Inflammatory macrophage treated with lipopolysaccharide for 4 hours (primary cell): ENCODE data around the gene DPP7.
A peak's percentile ranks its signal among the peaks of the same experiment; 100 is the strongest.

ENCODE experiments used
- DNase-seq: peaks from one replicate; pipeline ENCODE4 v3.0.0-alpha.2; 2020

Gene DPP7

GRCh38 chr9:137114613-137115393 lies at the start of gene DPP7:
TSS of gene DPP7 (minus strand) at chr9:137114733. CDS start at chr9:137114713, 20 bp downstream.
- peak; percentile 74 for DNase-seq

DNA sequence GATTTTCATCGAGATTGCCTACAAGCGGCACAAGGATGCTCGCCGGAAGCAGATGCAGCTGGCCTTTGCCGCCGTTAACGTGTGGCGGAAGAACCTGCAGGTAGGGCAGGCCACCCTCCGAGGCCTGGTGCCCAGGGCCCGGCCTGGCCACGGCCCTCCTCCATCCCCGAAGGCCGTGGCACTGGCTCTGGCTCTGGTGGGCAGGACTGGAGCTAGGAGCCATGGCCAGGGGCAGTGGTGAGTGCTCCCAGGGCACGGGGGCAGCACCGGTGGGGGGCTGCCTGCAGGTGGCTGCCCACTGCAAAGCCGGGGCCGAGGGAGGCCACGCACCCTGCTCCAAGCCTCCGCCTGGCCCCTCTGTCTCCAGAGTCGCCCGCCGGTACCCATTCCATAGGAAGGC lies 49.3 kb upstream of the DPP7 start:
- DNase-seq: no peak

DNA sequence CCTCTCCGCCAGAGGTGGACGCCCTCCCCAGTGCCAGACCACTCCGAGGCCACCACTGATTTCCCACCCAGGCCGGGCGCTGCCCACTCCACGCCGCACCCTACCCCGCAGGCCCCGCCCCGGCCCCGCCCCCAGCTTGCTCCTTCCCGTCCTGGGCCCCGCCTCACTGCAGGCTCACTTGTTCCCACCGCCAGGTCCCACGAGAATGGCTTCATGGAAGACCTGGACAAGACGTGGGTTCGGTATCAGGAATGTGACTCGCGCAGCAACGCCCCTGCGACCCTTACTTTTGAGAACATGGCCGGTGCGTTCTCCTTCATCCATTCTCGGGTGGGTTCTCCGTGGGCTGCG lies 48.8 kb upstream of the DPP7 start:
- no peak for DNase-seq

GRCh38 chr9:137162505-137163364 lies 48.2 kb upstream of the DPP7 start:
- DNase-seq: no peak

DNA sequence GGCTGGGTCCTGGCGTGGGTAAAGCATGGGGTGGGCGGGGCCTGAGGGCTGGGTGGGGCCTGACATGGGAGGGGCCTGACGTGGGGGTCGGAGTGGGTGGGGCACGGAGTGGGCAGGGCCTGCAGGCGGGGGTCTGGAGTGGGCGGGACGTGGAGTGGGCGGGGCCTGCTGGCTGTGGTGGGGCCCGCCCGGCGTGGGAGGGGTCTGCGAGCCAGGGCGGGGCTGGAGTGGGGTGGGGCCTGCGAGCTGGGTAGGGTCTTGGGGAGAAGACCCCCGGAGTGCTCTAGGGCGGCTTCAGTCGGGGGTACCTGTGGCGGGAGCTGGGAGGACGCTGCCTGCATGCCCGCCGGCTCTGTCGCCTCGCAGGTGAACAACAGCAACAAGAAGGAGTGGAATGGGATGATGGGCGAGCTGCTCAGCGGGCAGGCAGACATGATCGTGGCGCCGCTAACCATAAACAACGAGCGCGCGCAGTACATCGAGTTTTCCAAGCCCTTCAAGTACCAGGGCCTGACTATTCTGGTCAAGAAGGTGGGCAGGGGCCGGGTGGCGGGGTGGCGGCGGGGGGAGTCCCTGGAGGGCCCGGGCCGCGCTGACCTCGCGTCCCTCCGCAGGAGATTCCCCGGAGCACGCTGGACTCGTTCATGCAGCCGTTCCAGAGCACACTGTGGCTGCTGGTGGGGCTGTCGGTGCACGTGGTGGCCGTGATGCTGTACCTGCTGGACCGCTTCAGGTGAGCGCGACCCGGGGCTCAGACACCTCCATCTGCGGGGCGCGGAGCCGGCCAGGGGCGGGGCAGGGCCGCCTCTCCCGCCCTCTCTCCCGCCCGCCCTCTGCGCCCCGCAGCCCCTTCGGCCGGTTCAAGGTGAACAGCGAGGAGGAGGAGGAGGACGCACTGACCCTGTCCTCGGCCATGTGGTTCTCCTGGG lies 47.3 kb upstream of the DPP7 start:
- no peak for DNase-seq

DNA sequence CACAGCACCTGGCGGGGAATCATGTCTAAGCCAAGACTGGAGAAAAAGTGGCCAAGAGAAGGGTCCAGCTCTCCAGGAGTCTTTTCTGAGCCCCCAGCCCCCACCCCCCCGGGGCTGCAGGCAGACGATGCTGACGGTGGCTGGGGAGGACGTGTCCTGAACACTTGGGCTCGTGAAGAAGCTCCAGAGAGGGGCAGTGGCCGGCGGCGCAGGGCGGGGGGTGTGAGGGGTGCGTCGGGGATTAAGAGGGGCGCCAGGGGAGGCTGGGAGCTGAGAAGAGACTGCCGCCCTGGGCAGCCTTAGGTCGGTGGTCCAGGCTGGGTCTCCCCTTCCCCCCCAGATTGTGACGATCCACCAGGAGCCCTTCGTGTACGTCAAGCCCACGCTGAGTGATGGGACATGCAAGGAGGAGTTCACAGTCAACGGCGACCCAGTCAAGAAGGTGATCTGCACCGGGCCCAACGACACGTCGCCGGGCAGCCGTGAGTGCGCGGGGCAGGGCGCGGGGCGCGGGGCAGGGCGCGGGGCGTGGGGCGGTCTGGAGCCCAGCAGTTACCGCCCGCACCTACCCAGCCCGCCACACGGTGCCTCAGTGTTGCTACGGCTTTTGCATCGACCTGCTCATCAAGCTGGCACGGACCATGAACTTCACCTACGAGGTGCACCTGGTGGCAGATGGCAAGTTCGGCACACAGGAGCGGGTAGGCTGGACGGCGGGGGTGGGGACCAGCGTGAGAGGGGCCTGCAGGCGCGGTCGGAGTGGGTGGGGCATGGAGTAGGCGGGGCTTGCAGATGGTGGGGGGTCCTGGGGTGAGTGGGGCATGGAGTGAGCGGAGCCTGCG lies 46.4 kb upstream of the DPP7 start:
- DNase-seq: no peak

- no peak for DNase-seq
These were observed 45.5 kb upstream of the DPP7 start for GRCh38 chr9:137160054-137160425.

GRCh38 chr9:137159105-137160053 lies 44.8 kb upstream of the DPP7 start:
- DNase-seq: no peak

DNA sequence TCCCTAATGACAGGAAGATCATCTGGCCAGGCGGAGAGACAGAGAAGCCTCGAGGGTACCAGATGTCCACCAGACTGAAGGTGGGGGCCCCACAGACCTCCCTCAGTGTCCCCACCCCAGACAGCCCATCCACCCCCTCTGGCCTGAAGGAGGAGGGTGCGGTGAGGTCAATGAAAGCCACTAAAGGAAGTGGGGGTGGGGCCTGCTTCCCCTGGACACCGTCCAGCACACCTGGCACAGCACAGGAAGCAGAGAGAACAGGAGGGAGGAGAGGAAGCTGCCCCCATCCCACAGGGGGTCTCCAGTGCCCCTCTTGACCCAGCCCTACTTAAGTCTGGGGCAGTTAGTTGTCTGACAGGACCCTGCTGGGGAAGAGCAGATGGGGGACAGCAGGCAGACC lies 44.1 kb upstream of the DPP7 start:
- no peak for DNase-seq

GRCh38 chr9:137157618-137158415 lies 43.3 kb upstream of the DPP7 start:
- DNase-seq: no peak

DNA sequence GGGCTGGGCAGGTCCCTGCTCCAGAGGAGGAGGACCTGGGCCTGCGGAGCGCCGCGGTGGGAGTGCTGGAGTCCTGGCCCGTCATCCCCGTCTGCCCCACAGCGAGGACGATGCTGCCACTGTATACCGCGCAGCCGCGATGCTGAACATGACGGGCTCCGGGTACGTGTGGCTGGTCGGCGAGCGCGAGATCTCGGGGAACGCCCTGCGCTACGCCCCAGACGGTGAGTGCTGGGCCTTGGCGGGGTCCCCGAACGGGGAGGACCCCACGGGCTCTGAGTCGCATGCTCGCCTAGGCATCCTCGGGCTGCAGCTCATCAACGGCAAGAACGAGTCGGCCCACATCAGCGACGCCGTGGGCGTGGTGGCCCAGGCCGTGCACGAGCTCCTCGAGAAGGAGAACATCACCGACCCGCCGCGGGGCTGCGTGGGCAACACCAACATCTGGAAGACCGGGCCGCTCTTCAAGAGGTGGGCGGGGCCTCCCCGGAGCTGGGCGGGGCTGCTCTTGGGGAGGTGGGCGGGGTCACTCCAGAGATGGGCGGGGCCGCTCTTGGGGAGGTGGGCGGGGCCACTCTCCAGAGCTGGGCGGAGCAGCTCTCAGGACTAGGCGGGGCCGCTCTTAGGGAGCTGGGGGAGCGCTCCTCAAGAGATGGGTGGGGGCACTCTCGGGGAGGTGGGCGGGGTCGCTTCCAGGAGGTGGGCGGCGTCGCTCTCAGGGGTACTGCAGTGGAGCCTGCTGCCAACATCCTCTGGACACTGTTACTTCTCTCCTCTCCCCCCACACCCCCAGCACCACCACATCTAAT lies 42.2 kb upstream of the DPP7 start:
- DNase-seq: peak; percentile 69

DNA sequence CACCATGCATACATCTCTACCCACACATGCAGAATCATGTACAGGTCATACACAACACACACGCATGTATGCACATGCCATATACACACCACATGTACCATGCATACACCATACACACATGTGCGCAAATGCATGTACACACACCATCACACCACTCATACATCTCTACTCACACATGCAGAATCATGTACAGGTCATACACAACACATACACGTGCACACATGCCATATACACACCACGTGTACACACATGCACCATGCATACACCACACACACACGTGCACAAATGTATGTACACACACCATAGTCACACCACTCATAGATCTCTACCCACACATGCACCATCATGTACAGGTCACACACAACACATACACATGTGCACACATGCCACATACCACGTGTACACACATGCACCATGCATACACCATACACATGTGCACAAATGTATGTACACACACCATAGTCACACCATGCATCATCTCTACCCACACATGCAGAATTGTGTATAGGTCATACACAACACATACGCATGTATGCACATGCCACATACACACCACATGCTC lies 38.4 kb upstream of the DPP7 start:
- no peak for DNase-seq

DNA sequence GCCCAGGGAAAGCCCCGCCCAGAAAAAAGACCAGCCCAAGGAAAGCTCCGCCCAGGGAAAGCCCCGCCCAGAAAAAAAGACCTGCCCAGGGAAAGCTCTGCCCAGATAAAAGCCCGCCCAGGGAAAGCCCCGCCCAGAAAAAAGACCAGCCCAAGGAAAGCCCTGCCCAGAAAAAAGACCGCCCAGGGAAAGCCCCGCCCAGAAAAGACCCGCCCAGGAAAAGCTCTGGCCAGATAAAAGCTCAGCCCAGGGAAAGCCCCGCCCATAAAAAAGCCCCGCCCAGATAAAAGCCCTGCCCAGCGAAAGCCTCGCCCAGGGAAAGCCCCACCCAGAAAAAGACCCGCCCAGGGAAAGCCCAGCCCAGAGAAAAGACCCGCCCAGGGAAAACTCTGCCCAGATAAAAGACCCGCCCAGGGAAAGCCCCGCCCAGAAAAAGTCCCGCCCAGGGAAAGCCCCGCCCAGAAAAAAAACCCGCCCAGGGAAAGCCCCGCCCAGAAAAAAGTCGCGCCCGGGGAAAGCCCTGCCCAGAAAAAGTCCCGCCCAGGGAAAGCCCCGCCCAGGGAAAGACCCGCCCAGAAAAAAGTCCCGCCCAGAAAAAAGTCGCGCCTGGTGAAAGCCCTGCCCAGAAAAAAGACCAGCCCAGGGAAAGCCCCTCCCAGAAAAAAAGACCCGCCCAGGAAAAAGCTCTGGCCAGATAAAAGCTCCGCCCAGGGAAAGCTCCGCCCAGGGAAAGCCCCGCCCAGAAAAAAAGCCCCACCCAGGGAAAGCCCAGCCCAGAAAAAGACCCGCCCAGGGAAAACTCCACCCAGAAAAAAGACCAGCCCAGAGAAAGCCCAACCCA lies 36.3 kb upstream of the DPP7 start:
- DNase-seq: peak; percentile 87

DNA sequence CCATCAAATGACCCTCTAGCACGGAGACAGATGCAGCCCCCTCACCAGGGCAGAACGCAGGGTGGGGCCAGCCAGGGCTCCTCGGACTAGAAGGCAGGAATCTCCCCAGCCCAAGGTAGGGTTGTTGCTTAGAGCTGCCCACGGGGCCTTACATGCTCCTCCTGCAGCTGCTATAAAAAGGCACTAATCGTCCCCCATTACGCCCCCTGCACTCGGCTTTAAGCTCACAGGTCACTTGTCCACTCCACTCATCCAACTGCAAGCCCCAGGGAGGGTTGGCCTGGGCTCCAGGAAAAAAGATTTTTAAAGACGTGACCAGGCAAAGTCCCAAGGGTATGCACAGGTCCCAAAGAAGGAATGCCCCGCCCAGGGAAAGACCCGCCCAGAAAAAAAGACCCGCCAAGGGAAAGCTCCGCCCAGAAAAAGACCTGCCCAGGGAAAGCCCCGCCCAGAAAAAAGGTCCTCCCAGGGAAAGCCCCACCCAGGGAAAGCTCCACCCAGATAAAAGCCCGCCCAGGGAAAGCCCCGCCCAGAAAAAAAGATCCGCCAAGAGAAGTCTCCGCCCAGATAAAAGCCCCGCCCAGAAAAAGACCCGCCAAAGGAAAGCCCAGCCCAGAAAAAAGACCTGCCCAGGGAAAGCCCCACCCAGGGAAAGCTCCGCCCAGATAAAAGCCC lies 35.5 kb upstream of the DPP7 start:
- DNase-seq: no peak

DNA sequence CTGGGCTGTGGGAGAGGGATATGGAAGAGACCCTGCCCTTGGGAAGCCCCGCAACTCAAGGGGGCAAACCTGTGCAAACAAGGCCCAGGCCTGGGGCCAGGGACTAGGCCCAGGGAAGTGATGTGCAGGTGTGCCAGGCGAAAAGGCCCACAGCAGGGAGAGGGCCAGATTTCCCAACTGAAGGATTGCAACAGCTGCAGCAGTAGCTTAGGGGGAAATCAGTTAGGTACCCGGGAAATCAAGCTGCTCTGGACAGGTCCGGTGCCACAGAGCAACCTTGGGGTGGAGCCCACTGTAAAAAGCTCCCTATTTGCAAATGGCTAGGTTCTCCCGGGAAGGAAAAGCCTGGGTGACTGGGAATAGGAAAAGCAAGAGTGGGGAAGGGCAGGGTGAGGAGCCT lies 34.8 kb upstream of the DPP7 start:
- no peak for DNase-seq

- DNase-seq: no peak
These were observed 34.1 kb upstream of the DPP7 start for GRCh38 chr9:137148661-137149060.

- no peak for DNase-seq
These were observed 33.7 kb upstream of the DPP7 start for GRCh38 chr9:137148242-137148641.
